GM19324 (cell line): Measurements from ENCODE around the gene MAPRE2.
"Not testable (repeated sequence)": the region's sequence is repeated elsewhere in the genome, so short reads cannot be mapped to it uniquely, and the experiment has no call there.

Experiments used
- ATAC-seq: cut with Tn5 transposase; IDR thresholded peaks from one replicate; pipeline ENCODE4 v1.9.1; 2021; ENCODE audit warnings: mild to moderate bottlenecking, moderate library complexity; ENCODE audit not compliant: unreplicated experiment, low FRiP score

The MAPRE2 gene

GRCh38 chr18:35087726-35088125 lies 46.5 kb downstream of the MAPRE2 start:
- no peak for ATAC-seq

- no peak for ATAC-seq
Observed at GRCh38 chr18:35088921-35089320, 47.7 kb downstream of the MAPRE2 start.

- no peak for ATAC-seq
Observed at GRCh38 chr18:35089382-35089781, 48.2 kb downstream of the MAPRE2 start.

GRCh38 chr18:35089891-35090550 lies 48.8 kb downstream of the MAPRE2 start:
- ATAC-seq: no peak

GRCh38 chr18:35091841-35092240 lies 50.6 kb downstream of the MAPRE2 start:
- ATAC-seq: no peak

- no peak for ATAC-seq
Observed at GRCh38 chr18:35095983-35096676, 54.9 kb downstream of the MAPRE2 start.

- ATAC-seq: no peak
Observed at GRCh38 chr18:35096677-35097011, 55.4 kb downstream of the MAPRE2 start.

- no peak for ATAC-seq
Observed at GRCh38 chr18:35097195-35097594, 56.0 kb downstream of the MAPRE2 start.

GRCh38 chr18:35097763-35098162 lies 56.5 kb downstream of the MAPRE2 start:
- ATAC-seq: no peak

- ATAC-seq: no peak
Observed at GRCh38 chr18:35099911-35100310, 58.7 kb downstream of the MAPRE2 start.

- no peak for ATAC-seq
Observed at GRCh38 chr18:35104391-35105051, 63.3 kb downstream of the MAPRE2 start.

GRCh38 chr18:35106013-35106844 lies 65.0 kb downstream of the MAPRE2 start:
- no peak for ATAC-seq

GRCh38 chr18:35106845-35107148 lies 65.6 kb downstream of the MAPRE2 start:
- no peak for ATAC-seq

- no peak for ATAC-seq
Observed at GRCh38 chr18:35107216-35107615, 66.0 kb downstream of the MAPRE2 start.

- not testable (repeated sequence) for ATAC-seq
Observed at GRCh38 chr18:35108088-35108487, 66.9 kb downstream of the MAPRE2 start.

GRCh38 chr18:35110059-35110458 lies 68.8 kb downstream of the MAPRE2 start:
- no peak for ATAC-seq

GRCh38 chr18:35110554-35111485 lies 69.6 kb downstream of the MAPRE2 start:
- no peak for ATAC-seq

- no peak for ATAC-seq
Observed at GRCh38 chr18:35112696-35113095, 71.5 kb downstream of the MAPRE2 start.

- no peak for ATAC-seq
Observed at GRCh38 chr18:35114305-35114704, 73.1 kb downstream of the MAPRE2 start.

GRCh38 chr18:35116784-35117318 lies 75.6 kb downstream of the MAPRE2 start:
- no peak for ATAC-seq
